ENCODE data around the gene SLC51B. TPM values are rescaled to one million over a fixed set of nuclear protein-coding genes. Genes with fewer than 3 reads are reported as not detected.
"Not testable (repeated sequence)": the region's sequence is repeated elsewhere in the genome, so short reads cannot be mapped to it uniquely, and the experiment has no call there.

The SLC51B gene
- total RNA-seq, 1 experiment from 2014 or later: not detected

- Mint-ChIP-seq H3K4me1 (ENCODE audit: low read depth, unreplicated experiment) (no peaks in the 10 kb centered on the region), H3K9me3 (ENCODE audit: low read depth, unreplicated experiment) (no peaks in the 10 kb centered on the region), H3K27me3 (ENCODE audit: unreplicated experiment) (no peaks in the 10 kb centered on the region), H3K36me3 (ENCODE audit: insufficient read depth, unreplicated experiment) (no peaks in the 10 kb centered on the region), H3K27ac (ENCODE audit: unreplicated experiment) (no peak overlapping the region), H3K4me3 (ENCODE audit: low read depth, unreplicated experiment) (no peak overlapping the region)
- DNase-seq: no peak
- BruUV-seq (replicated peaks): no TSS peak
- intact Hi-C loops (cut with micrococcal nuclease; ENCODE audit: unreplicated experiment): no loop called here
- no peak for TF ChIP-seq CTCF (IDR thresholded peaks at IDR 0.05; ENCODE audit: unreplicated experiment)
- CTCF ChIA-PET: no interaction called here
These were observed 38.3 kb upstream of the SLC51B start for GRCh38 chr15:65006876-65007275.

- DNase-seq: no peak
- Mint-ChIP-seq H3K36me3 (ENCODE audit: insufficient read depth, unreplicated experiment) (peaks cover 15% of the 10 kb centered on the region), H3K4me3 (ENCODE audit: low read depth, unreplicated experiment) (no peak overlapping the region), H3K4me1 (ENCODE audit: low read depth, unreplicated experiment) (no peaks in the 10 kb centered on the region), H3K27ac (ENCODE audit: unreplicated experiment) (no peak overlapping the region), H3K27me3 (ENCODE audit: unreplicated experiment) (no peaks in the 10 kb centered on the region), H3K9me3 (ENCODE audit: low read depth, unreplicated experiment) (peaks cover 3% of the 10 kb centered on the region)
- CTCF ChIA-PET: no interaction called here
- intact Hi-C loops (cut with micrococcal nuclease; ENCODE audit: unreplicated experiment): no loop called here
- no peak for TF ChIP-seq CTCF (IDR thresholded peaks at IDR 0.05; ENCODE audit: unreplicated experiment)
- BruUV-seq (replicated peaks): no TSS peak
These were observed 36.2 kb upstream of the SLC51B start for GRCh38 chr15:65008983-65009382.

- H3K27me3 Mint-ChIP-seq (ENCODE audit: unreplicated experiment); BruUV-seq (replicated peaks); H3K9me3 Mint-ChIP-seq (ENCODE audit: low read depth, unreplicated experiment); H3K4me1 Mint-ChIP-seq (ENCODE audit: low read depth, unreplicated experiment); DNase-seq; intact Hi-C loops (cut with micrococcal nuclease; ENCODE audit: unreplicated experiment); H3K4me3 Mint-ChIP-seq (ENCODE audit: low read depth, unreplicated experiment); H3K27ac Mint-ChIP-seq (ENCODE audit: unreplicated experiment): not testable (repeated sequence)
- CTCF ChIA-PET: interaction anchor here (0.6 kb wide), 1 partner anchor 192 kb away, joined by 4 read pairs; no protein-coding TSS in a partner anchor
- peaks cover 35% of the 10 kb centered on the region for H3K36me3 Mint-ChIP-seq (ENCODE audit: insufficient read depth, unreplicated experiment)
These were observed 34.0 kb upstream of the SLC51B start for GRCh38 chr15:65011198-65011597.

DNA sequence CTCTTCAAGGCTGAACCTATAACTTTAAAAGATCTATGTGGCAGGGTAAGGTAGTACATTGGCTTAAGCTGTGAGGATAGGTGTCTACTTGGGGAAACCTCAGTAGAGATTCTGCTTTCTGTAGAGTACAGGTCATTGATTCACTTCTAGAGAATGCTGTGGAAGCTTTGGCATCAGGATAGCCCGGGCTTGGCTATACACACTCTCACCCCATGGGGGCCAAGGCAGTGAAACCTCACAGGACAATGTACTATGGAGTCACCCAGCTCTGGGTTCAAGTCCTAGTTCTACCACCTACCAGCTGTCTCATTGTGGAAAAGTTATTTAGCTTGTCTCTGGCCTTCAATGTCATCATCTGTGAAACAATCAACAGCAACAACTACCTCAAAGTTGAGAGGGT, 24.8 kb upstream of the SLC51B start:
- Mint-ChIP-seq H3K4me1 (ENCODE audit: low read depth, unreplicated experiment) (no peaks in the 10 kb centered on the region), H3K36me3 (ENCODE audit: insufficient read depth, unreplicated experiment) (peaks cover 51% of the 10 kb centered on the region), H3K9me3 (ENCODE audit: low read depth, unreplicated experiment) (no peaks in the 10 kb centered on the region), H3K4me3 (ENCODE audit: low read depth, unreplicated experiment) (no peak overlapping the region), H3K27ac (ENCODE audit: unreplicated experiment) (no peak overlapping the region), H3K27me3 (ENCODE audit: unreplicated experiment) (no peaks in the 10 kb centered on the region)
- CTCF ChIA-PET: interaction anchor here (0.5 kb wide), 1 partner anchor 276 kb away, joined by 5 read pairs; no protein-coding TSS in a partner anchor
- no peak for DNase-seq
- TF ChIP-seq CTCF (IDR thresholded peaks at IDR 0.05; ENCODE audit: unreplicated experiment): no peak
- no TSS peak for BruUV-seq (replicated peaks)
- intact Hi-C loops (cut with micrococcal nuclease; ENCODE audit: unreplicated experiment): no loop called here

- intact Hi-C loops (cut with micrococcal nuclease; ENCODE audit: unreplicated experiment): no loop called here
- CTCF ChIA-PET: interaction anchor here (0.6 kb wide), 1 partner anchor 46 kb away, joined by 5 read pairs; the partner anchor contains the start of gene RASL12
- H3K27me3 Mint-ChIP-seq (ENCODE audit: unreplicated experiment): no peaks in the 10 kb centered on the region
- no peaks in the 10 kb centered on the region for H3K4me1 Mint-ChIP-seq (ENCODE audit: low read depth, unreplicated experiment)
- peaks cover 46% of the 10 kb centered on the region for H3K36me3 Mint-ChIP-seq (ENCODE audit: insufficient read depth, unreplicated experiment)
- no peak for TF ChIP-seq CTCF (IDR thresholded peaks at IDR 0.05; ENCODE audit: unreplicated experiment)
- no peak overlapping the region for H3K27ac Mint-ChIP-seq (ENCODE audit: unreplicated experiment)
- DNase-seq: no peak
- no TSS peak for BruUV-seq (replicated peaks)
- H3K4me3 Mint-ChIP-seq (ENCODE audit: low read depth, unreplicated experiment): no peak overlapping the region
- H3K9me3 Mint-ChIP-seq (ENCODE audit: low read depth, unreplicated experiment): no peaks in the 10 kb centered on the region
These were observed 23.7 kb upstream of the SLC51B start for GRCh38 chr15:65021488-65021887.

All from Calu3 (cell line).